Measurements from ENCODE around the gene KNL1.
"Not testable (repeated sequence)": the region's sequence is repeated elsewhere in the genome, so short reads cannot be mapped to it uniquely, and the experiment has no call there.

Gene KNL1

DNA sequence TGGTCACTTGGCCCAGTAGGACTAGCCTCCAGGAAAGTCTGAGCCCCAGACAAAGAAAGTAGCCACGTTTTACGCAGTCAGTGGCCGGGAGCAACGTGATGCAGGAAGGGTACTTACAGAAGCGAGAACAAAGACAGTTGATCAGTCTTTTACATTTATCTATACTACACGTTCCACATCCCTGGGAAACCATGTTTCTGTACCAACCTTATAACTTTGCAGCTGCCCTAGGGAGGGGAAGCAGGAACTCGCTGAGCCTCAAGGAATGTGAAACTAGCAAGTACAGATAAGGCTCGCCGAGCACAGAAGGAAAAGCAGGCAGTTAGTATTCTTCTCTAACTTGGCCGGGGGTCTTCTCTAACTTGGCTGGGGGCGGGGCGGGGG lies 3.4 kb upstream of the KNL1 start:
- DNase-seq, result no peak

DNA sequence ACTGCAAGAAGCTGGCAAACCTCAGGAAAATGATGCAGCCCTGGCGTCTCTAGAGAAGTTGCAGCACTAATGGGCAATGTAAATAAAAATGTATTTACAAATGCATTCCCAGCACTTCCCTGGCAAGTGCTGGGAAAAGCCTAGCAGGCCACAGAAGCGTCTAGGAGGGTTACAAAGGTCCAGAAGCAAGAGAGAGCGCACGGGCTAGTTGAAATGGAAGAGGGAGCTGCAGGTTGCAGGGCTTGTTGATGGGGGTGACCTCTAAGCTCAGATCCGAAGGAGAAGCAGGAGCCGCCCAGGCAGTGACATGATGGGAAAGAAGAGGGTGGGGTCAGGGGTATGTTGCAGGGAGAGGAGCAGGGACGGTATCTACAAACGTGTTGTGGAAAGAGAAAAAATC lies 2.7 kb upstream of the KNL1 start:
- no peak for DNase-seq

DNA sequence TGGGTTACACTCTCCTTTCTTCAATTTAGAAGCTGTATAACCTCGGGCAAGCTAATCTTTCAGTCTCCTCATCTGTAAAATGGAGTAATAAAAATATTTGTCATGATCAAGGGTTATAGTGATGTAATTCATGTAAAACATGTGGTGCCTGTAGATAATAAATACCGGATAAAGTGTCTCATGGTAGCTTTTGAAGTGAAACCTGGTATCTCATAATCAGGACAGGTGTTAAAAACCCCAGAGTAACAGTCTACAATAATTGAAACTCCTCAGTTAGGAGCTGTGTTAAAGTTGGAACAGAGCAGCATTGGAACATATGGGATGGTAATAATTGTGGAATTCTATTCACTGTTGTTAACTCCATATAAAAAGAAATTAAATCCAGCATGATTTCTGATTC lies 884 bp upstream of the KNL1 start:
- DNase-seq, result no peak

- DNase-seq, result no peak
These were observed 384 bp downstream of the KNL1 start for GRCh38 chr15:40594429-40594836.

DNA sequence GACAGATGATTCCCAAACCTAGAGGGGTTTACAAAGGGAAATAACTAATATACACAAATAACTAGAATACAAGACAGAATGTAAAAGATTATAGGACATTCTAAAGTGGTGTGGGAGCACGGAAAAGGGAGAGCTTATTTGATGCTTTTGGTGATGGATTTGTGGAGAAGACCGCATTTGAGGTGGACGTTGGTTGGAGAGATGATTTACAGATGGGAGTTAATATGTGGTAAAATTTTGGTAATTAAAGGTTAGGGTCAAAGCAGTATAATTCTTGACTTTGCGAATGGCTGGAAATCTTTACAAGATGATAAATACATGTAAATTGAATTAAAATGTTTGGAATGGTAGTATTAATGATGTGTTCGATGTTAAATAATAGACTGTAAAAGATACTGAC lies 1.2 kb downstream of the KNL1 start:
- DNase-seq, result no peak

GRCh38 chr15:40595773-40596172 lies 1.7 kb downstream of the KNL1 start:
- no peak for DNase-seq

- DNase-seq, result no peak
These were observed 3.0 kb downstream of the KNL1 start for GRCh38 chr15:40597024-40597423.

DNA sequence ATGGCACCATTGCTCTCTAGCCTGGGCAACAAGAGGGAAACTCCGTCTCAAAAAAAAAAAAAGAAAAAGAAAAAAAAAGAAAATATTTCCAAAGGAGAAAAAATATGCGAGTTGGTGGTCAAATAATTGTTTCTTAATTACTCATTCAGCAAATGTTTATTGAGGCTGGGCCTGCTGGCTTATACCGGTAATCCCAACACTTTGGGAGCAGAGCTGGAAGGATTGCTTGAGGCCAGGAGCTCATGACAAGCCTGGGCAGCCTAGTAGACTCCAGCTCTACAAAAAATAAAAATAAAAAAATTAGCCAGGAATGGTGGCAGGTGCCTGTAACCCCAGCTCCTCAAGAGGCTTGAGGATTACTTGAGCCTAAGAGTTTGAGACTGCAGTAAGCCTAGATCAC lies 4.1 kb downstream of the KNL1 start:
- DNase-seq, result no peak

- no peak for DNase-seq
These were observed 4.6 kb downstream of the KNL1 start for GRCh38 chr15:40598672-40599071.

DNA sequence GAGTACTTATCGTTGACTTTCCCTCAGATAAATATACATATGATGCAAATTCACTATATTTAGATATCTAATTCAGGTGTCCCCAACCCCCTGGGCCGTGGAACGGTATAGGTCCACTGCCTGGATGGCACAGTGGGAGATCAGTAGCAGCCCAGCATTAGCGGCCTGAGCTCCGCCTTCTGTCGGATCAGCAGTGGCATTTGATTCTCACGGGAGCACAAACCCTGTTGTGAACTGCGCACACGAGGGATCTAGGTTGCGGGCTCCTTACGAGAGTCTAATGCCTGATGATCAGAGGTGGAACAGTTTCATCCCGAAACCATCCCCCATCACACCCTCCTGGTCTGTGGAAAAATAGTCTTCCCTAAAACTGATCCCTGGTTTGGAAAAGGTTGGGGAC lies 6.9 kb downstream of the KNL1 start:
- no peak for DNase-seq

DNA sequence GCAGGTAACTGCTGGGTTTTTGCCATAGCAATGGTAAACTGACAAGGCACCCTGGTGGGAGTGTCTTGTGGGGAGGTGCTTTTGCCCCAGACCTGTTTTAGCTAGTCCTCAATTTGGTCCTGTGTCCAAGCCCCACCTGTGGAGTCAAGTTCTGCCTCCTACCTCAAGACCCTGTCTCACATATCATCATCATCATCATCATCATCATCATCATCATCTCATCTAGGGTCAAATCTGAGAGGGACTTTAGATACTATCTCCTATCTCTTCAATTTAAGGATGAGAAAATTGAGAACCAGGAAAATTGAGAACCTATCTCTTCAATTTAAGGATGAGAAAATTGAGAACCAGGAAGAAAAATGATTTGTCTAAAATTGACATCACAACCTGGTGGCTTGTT lies 9.9 kb downstream of the KNL1 start:
- DNase-seq, result no peak

DNA sequence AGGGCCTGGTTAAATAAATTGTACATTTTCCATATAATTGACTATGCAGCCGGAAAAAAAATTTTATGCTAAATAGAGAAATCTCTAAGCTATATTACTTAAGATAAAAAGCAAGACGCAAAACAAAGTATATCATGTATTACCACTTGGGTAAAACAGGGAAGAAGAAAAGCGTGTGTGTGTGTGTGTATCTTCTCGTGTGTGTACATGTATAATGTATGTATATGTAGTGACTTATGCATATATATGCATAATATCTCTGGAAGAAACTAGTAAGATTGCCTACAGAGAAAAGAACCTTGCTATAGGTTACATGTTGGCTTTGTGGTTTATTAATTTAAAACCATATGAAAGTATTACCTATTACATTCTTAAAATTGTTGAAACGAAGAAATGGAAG lies 19.0 kb downstream of the KNL1 start:
- no peak for DNase-seq

DNA sequence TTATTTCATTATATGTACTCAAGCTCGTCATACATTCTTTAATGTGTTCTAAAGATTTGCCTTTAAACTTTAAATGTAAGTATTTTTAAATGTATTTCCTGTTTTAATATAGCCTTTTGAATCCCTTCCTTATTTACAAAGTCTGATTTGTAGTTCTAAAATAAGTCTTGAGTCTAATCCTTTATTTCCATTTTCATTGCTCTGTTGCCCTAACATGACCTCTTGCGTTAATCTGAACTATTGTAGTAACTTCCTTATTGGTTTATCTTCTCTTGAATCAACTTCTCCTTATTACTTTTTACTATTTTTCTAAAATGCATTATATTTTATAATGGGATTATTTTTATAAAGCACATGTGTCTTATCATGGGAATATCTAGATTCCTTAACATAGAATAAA lies 24.0 kb downstream of the KNL1 start:
- DNase-seq, result no peak

- no peak for DNase-seq
These were observed 24.9 kb downstream of the KNL1 start for GRCh38 chr15:40618906-40619305.

- no peak for DNase-seq
These were observed 29.3 kb downstream of the KNL1 start for GRCh38 chr15:40623361-40623760.

DNA sequence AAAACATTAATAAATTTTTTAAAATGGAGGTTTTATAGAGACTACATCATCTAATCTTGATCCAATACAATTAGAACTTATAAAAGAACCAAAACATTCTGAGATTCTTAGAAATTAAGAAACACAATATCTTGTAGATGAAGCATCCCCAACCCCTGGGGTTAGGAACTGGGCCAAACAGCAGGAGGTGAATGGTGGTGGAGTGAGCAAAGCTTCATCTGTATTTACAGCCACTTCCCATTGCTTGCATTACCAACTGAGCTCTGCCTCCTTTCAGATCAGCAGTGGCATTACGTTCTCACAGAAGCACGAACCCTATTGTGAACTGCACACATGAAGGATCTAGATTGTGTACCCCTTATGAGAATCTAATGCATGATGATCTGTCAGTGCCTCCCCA lies 36.3 kb downstream of the KNL1 start:
- no peak for DNase-seq

- no peak for DNase-seq
These were observed 39.1 kb downstream of the KNL1 start for GRCh38 chr15:40633178-40633577.

GRCh38 chr15:40637221-40637745 lies 43.2 kb downstream of the KNL1 start:
- no peak for DNase-seq

DNA sequence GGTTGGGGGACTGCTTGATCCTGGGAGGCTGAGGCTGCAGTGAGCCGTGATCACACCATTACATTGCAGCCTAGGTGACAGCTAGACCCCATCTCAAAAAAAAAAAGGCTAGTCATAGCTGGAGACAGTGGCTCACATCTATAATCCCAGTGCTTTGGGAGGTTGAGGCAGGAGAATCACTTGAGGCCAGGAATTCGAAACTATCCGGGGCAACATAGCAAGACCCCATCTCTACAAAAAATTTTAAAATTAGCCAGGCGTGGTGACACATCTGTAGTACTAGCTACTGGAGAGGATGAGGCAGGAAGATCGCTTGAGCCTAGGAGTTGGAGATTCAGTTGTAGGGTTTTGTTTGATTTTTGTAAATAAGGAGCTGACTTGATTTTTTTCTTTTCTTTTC lies 45.6 kb downstream of the KNL1 start:
- no peak for DNase-seq

GRCh38 chr15:40647523-40647922 lies 53.5 kb downstream of the KNL1 start:
- DNase-seq, result no peak

- DNase-seq, result no peak
These were observed 56.4 kb downstream of the KNL1 start for GRCh38 chr15:40650479-40650878.

- DNase-seq, result no peak
These were observed 66.6 kb downstream of the KNL1 start for GRCh38 chr15:40660686-40661085.

DNA sequence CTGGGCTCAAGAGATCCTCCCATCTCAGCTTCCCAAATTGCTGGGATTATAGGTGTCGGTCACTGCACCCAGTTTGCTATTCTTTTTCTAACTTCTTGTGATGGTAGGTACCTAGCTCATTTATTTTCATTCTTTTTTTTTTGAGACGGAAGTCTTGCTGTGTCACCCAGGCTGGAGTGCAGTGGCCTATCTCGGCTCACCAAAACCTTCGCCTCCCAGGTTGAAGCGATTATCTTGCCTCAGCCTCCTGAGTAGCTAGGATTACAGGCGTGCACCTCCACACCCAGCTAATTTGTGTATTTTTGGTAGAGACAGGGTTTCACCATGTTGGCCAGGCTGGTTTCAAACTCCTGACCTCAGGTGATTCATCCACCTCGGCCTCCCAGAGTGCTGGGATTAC lies 70.9 kb downstream of the KNL1 start:
- no peak for DNase-seq

- not testable (repeated sequence) for DNase-seq
These were observed 82.2 kb downstream of the KNL1 start for GRCh38 chr15:40676290-40676689.

GRCh38 chr15:40676906-40677305 lies 82.9 kb downstream of the KNL1 start:
- not testable (repeated sequence) for DNase-seq

- DNase-seq, result no peak
These were observed 86.1 kb downstream of the KNL1 start for GRCh38 chr15:40680151-40680550.
